Measurements from ENCODE around the gene TGOLN2.

- no peak for TF ChIP-seq CTCF (IDR thresholded peaks at IDR 0.05)
- TF ChIP-seq POLR2A (IDR thresholded peaks at IDR 0.05): no peak
Measured at GRCh38 chr2:85376291-85377065, 48.7 kb upstream of the TGOLN2 start.
